ENCODE results near the gene ADM. TPM values are rescaled to one million over a fixed set of nuclear protein-coding genes. Genes with fewer than 3 reads are reported as not detected.

Gene ADM
- total RNA-seq, 2 experiments from 2014 or later: 1.5 to 1.8 TPM

DNA sequence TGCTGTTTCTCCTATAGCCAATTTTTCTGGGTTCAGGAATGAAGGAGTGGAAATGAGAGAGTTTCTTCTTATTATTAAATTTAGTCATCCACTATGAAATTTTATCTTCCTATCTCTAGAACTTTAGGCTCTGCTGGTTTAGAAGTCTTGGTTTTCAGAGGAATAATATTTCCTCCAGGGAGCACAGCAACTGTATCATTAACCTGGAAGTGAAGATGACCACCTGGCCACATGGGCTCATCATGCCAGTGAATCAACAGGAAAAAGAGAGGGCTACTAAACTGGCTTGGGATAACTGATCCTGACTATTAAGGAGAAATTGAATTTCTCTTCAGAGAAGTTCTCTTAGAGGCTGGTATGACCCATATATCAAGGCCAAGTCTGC is 44.4 kb downstream of the ADM start:
- H3K27me3 Mint-ChIP-seq: peaks cover 3% of the 10 kb centered on the region
- DNase-seq (no peak), ATAC-seq (ENCODE audit: poor library complexity) (no peak)
- intact Hi-C loops (cut with DNase I, micrococcal nuclease): no loop called here
- Histone ChIP-seq H3K27me3 (ENCODE audit: control insufficient read depth in 1 of 2, insufficient read depth in 2 of 2, low read length in 2 of 2) (no peaks in the 10 kb centered on the region), H3K27ac (ENCODE audit: low read depth in 1 of 2, low read length in 2 of 2) (no peak overlapping the region), H3K4me3 (ENCODE audit: low read length) (no peak overlapping the region), H3K9me3 (ENCODE audit: control insufficient read depth in 1 of 2, insufficient read depth in 1 of 2, low read length in 2 of 2) (no peaks in the 10 kb centered on the region), H3K4me1 (ENCODE audit: insufficient read depth, low read length) (no peaks in the 10 kb centered on the region), H3K36me3 (ENCODE audit: insufficient read depth, low read length) (no peaks in the 10 kb centered on the region)
- H3K4me3 Mint-ChIP-seq: no peak overlapping the region
- H3K4me1 Mint-ChIP-seq (ENCODE audit: low read depth): no peaks in the 10 kb centered on the region
- ChIA-PET CTCF (no interaction called here), POLR2A (no interaction called here)
- TF ChIP-seq, protein P1, sequence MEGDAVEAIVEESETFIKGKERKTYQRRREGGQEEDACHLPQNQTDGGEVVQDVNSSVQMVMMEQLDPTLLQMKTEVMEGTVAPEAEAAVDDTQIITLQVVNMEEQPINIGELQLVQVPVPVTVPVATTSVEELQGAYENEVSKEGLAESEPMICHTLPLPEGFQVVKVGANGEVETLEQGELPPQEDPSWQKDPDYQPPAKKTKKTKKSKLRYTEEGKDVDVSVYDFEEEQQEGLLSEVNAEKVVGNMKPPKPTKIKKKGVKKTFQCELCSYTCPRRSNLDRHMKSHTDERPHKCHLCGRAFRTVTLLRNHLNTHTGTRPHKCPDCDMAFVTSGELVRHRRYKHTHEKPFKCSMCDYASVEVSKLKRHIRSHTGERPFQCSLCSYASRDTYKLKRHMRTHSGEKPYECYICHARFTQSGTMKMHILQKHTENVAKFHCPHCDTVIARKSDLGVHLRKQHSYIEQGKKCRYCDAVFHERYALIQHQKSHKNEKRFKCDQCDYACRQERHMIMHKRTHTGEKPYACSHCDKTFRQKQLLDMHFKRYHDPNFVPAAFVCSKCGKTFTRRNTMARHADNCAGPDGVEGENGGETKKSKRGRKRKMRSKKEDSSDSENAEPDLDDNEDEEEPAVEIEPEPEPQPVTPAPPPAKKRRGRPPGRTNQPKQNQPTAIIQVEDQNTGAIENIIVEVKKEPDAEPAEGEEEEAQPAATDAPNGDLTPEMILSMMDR (IDR thresholded peaks at IDR 0.05): no peak
- no peak overlapping the region for H3K27ac Mint-ChIP-seq
- no peaks in the 10 kb centered on the region for H3K9me3 Mint-ChIP-seq
- H3K36me3 Mint-ChIP-seq (ENCODE audit: low read depth): no peaks in the 10 kb centered on the region

DNA sequence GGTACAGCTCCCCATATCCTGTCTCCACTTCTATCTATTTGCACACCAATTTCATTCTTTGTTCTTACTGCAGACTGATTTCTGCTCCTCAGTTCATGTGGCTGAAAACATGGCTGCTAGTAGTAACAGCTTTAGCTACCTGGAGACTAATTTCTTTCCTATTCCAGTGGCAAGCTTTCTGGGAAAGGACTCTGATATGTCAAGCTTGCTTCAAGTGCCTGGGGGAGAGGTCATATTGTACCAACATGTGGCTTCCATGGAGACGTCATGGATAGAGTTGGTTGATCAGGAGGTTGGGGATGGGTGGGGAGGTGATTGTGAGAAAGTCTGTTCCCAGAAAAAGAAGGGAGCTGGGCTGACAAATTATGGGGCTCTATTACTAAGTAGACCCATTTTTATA is 44.9 kb downstream of the ADM start:
- H3K36me3 Mint-ChIP-seq (ENCODE audit: low read depth): no peaks in the 10 kb centered on the region
- peaks cover 7% of the 10 kb centered on the region for H3K27me3 Mint-ChIP-seq
- no peaks in the 10 kb centered on the region for H3K9me3 Mint-ChIP-seq
- H3K4me1 ChIP-seq (ENCODE audit: insufficient read depth, low read length): no peaks in the 10 kb centered on the region
- TF ChIP-seq, protein P1 (IDR thresholded peaks at IDR 0.05): no peak
- H3K36me3 ChIP-seq (ENCODE audit: insufficient read depth, low read length): no peaks in the 10 kb centered on the region
- no peak overlapping the region for H3K4me3 Mint-ChIP-seq
- no peaks in the 10 kb centered on the region for H3K27me3 ChIP-seq (ENCODE audit: control insufficient read depth in 1 of 2, insufficient read depth in 2 of 2, low read length in 2 of 2)
- no peak overlapping the region for H3K27ac Mint-ChIP-seq
- no peak for ATAC-seq (ENCODE audit: poor library complexity)
- DNase-seq: no peak
- CTCF ChIA-PET: no interaction called here
- POLR2A ChIA-PET: no interaction called here
- no peak overlapping the region for H3K27ac ChIP-seq (ENCODE audit: low read depth in 1 of 2, low read length in 2 of 2)
- H3K4me1 Mint-ChIP-seq (ENCODE audit: low read depth): no peaks in the 10 kb centered on the region
- H3K4me3 ChIP-seq (ENCODE audit: low read length): no peak overlapping the region
- intact Hi-C loops (cut with DNase I, micrococcal nuclease): no loop called here
- H3K9me3 ChIP-seq (ENCODE audit: control insufficient read depth in 1 of 2, insufficient read depth in 1 of 2, low read length in 2 of 2): no peaks in the 10 kb centered on the region

DNA sequence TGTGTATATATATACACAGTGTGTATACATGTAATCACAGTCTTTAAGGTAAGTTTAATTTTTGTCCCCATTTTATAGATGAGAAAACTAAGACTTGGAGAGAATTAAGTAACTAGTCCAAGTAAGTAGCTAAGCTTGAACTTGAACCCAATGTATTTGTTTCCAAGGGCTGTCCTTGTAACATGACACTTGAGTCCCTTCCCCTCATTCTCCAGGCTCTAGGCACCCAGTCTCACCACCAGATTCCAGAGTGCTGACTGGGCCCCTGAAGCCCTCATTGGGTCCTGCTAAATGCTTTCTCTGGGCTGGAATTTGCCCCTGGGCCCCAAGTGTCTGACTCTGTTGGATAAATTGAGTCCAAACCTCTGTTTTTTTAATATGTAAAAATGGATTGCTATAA is 45.5 kb downstream of the ADM start:
- no peak overlapping the region for H3K4me3 ChIP-seq (ENCODE audit: low read length)
- H3K27me3 Mint-ChIP-seq: peaks cover 10% of the 10 kb centered on the region
- TF ChIP-seq, protein P1 (IDR thresholded peaks at IDR 0.05): no peak
- H3K27ac Mint-ChIP-seq: no peak overlapping the region
- no peak for ATAC-seq (ENCODE audit: poor library complexity)
- H3K27me3 ChIP-seq (ENCODE audit: control insufficient read depth in 1 of 2, insufficient read depth in 2 of 2, low read length in 2 of 2): no peaks in the 10 kb centered on the region
- H3K9me3 ChIP-seq (ENCODE audit: control insufficient read depth in 1 of 2, insufficient read depth in 1 of 2, low read length in 2 of 2): no peaks in the 10 kb centered on the region
- no peak overlapping the region for H3K27ac ChIP-seq (ENCODE audit: low read depth in 1 of 2, low read length in 2 of 2)
- no peaks in the 10 kb centered on the region for H3K4me1 ChIP-seq (ENCODE audit: insufficient read depth, low read length)
- POLR2A ChIA-PET: no interaction called here
- intact Hi-C loops (cut with DNase I, micrococcal nuclease): no loop called here
- H3K36me3 Mint-ChIP-seq (ENCODE audit: low read depth): no peaks in the 10 kb centered on the region
- no peaks in the 10 kb centered on the region for H3K4me1 Mint-ChIP-seq (ENCODE audit: low read depth)
- CTCF ChIA-PET: no interaction called here
- no peaks in the 10 kb centered on the region for H3K9me3 Mint-ChIP-seq
- no peak for DNase-seq
- no peak overlapping the region for H3K4me3 Mint-ChIP-seq
- H3K36me3 ChIP-seq (ENCODE audit: insufficient read depth, low read length): no peaks in the 10 kb centered on the region
